NCI-H524 treated with DMSO at 0.1 percent for 48 hours (cell line): ENCODE results near the gene MAN2B2.
"Not testable (repeated sequence)": the region's sequence is repeated elsewhere in the genome, so short reads cannot be mapped to it uniquely, and the experiment has no call there.

Experiments used
- DNase-seq: peaks from one replicate; lab custom pipeline; 2025; lab: John Stamatoyannopoulos, UW

MAN2B2 gene

GRCh38 chr4:6617246-6617645, 42.3 kb downstream of the MAN2B2 start:
- DNase-seq, result no peak

GRCh38 chr4:6618386-6619115, 43.6 kb downstream of the MAN2B2 start:
- no peak for DNase-seq

- no peak for DNase-seq
These were observed 44.1 kb downstream of the MAN2B2 start for GRCh38 chr4:6619116-6619465.

- no peak for DNase-seq
These were observed 44.7 kb downstream of the MAN2B2 start for GRCh38 chr4:6619466-6620255.

- no peak for DNase-seq
These were observed 45.3 kb downstream of the MAN2B2 start for GRCh38 chr4:6620296-6620695.

GRCh38 chr4:6620891-6621555, 46.0 kb downstream of the MAN2B2 start:
- DNase-seq, result no peak

GRCh38 chr4:6621556-6621927, 46.6 kb downstream of the MAN2B2 start:
- no peak for DNase-seq

GRCh38 chr4:6622744-6623143, 47.8 kb downstream of the MAN2B2 start:
- DNase-seq, result no peak

GRCh38 chr4:6625256-6625655, 50.3 kb downstream of the MAN2B2 start:
- no peak for DNase-seq

GRCh38 chr4:6626066-6626465, 51.1 kb downstream of the MAN2B2 start:
- no peak for DNase-seq

- DNase-seq, result no peak
These were observed 52.8 kb downstream of the MAN2B2 start for GRCh38 chr4:6627832-6628231.

GRCh38 chr4:6628484-6628883, 53.5 kb downstream of the MAN2B2 start:
- DNase-seq, result not testable (repeated sequence)

GRCh38 chr4:6632125-6632524, 57.1 kb downstream of the MAN2B2 start:
- DNase-seq, result no peak

GRCh38 chr4:6633091-6633906, 58.3 kb downstream of the MAN2B2 start:
- peak; percentile 9 for DNase-seq

GRCh38 chr4:6634746-6635145, 59.8 kb downstream of the MAN2B2 start:
- DNase-seq, result no peak

- no peak for DNase-seq
These were observed 64.2 kb downstream of the MAN2B2 start for GRCh38 chr4:6639137-6639680.

GRCh38 chr4:6640292-6641163, 65.5 kb downstream of the MAN2B2 start, which contains the start of gene MRFAP1:
Gene MRFAP1, plus strand, starts transcription at chr4:6640685. Its CDS starts 178 bp downstream, at chr4:6640863.
- DNase-seq, result peak; percentile 62

- no peak for DNase-seq
These were observed 66.4 kb downstream of the MAN2B2 start for GRCh38 chr4:6641164-6641970.

- no peak for DNase-seq
These were observed 67.0 kb downstream of the MAN2B2 start for GRCh38 chr4:6641971-6642320.
